ENCODE data around the gene NOMO2. TPM values are rescaled to one million over a fixed set of nuclear protein-coding genes. Genes with fewer than 3 reads are reported as not detected.
A peak's percentile ranks its signal among the peaks of the same experiment; 100 is the strongest.
"Not testable (repeated sequence)": the region's sequence is repeated elsewhere in the genome, so short reads cannot be mapped to it uniquely, and the experiment has no call there.

Gene NOMO2
- total RNA-seq, 1 experiment from 2014 or later, result 144 TPM

DNA sequence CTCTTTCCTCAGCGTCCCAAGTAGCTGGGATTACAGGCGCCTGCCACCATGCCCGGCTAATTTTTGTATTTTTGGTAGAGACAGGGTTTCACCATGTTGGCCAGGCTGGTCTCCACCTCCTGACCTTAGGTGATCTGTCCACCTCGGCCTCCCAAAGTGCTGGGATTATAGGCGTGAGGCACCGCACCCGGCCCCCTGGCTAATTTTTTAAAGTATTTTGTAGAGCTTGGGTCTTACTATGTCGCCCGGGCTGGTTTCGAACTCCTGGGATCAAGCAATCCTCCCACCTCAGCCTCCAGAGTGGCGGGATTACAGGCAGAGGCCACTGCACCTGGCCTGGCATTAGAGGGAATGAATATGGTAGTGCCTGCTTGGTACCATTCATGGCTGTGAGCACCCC is 33.9 kb upstream of the NOMO2 start:
- CTCF ChIA-PET, result not testable (repeated sequence)

DNA sequence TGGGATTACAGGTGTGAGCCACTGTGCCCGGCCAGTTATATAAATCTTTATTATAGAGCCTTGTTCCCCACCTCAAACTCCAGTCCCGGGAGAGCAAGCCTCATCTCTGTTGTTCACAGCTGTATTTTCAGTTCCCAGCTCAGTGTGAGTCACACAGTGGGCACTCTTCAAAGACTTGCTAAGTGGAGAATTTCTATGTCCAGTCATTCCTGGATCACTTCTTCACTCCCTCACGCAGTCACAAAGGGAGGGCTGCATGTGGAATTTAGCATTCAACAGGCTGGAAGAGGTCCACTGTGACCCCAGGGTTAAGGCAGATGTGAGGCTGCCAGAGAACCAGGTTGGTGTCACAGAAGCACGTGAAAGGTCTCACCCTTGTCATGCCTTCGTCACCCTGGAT is 33.0 kb upstream of the NOMO2 start:
- H2AFZ ChIP-seq; POLR2A ChIA-PET (ENCODE audit: unreplicated experiment); H3K79me2 ChIP-seq (ENCODE audit: low read depth); H3K4me2 ChIP-seq; H3F3A ChIP-seq (ENCODE audit: insufficient read depth, low read depth); BruUV-seq (replicated peaks); H3K4me1 ChIP-seq (replicated peaks; ENCODE audit: insufficient read depth); CTCF ChIA-PET; H3K4me3 ChIP-seq; H3K36me3 ChIP-seq (ENCODE audit: low read depth); H3K27me3 ChIP-seq (ENCODE audit: insufficient read depth, low read depth); DNase-seq; intact Hi-C loops (cut with micrococcal nuclease; ENCODE audit: unreplicated experiment); H3K27ac ChIP-seq; H4K20me1 ChIP-seq (ENCODE audit: insufficient read depth); H3K9me2 ChIP-seq (ENCODE audit: insufficient read depth); H3K9me3 ChIP-seq (ENCODE audit: insufficient read depth, low read depth): not testable (repeated sequence)

More for the DNA sequence above, 33.9 kb upstream of the NOMO2 start:
- H2AFZ ChIP-seq; H3F3A ChIP-seq (ENCODE audit: insufficient read depth, low read depth); DNase-seq; H3K79me2 ChIP-seq (ENCODE audit: low read depth); H3K9me3 ChIP-seq (ENCODE audit: insufficient read depth, low read depth); H3K4me2 ChIP-seq; H3K36me3 ChIP-seq (ENCODE audit: low read depth); BruUV-seq (replicated peaks); H3K27ac ChIP-seq; H3K4me3 ChIP-seq; H3K27me3 ChIP-seq (ENCODE audit: insufficient read depth, low read depth); H3K9me2 ChIP-seq (ENCODE audit: insufficient read depth); H4K20me1 ChIP-seq (ENCODE audit: insufficient read depth); H3K4me1 ChIP-seq (replicated peaks; ENCODE audit: insufficient read depth); POLR2A ChIA-PET (ENCODE audit: unreplicated experiment); intact Hi-C loops (cut with micrococcal nuclease; ENCODE audit: unreplicated experiment): not testable (repeated sequence)

DNA sequence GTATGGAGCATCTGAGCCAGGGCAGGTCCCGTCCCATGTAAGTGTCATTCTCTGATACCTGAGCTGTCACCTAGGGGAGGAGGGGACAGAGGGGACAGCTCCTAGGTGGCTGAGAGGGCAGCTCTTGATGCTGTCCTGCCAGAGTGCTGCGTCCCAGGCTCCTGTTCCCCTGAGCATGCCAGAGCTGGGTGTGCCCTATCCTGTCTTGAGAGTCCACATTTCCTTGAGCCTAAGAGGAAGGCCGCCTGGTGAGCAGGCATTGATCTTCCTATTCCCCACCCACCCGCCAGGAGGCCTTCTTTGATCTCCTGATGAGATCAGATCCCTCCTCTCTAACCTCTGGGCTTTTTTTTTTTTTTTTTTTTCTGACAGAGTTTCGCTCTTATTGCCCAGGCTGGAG is 32.0 kb upstream of the NOMO2 start:
- BruUV-seq (replicated peaks); H3K4me3 ChIP-seq; H3K27ac ChIP-seq; H3K9me3 ChIP-seq (ENCODE audit: insufficient read depth, low read depth); intact Hi-C loops (cut with micrococcal nuclease; ENCODE audit: unreplicated experiment); H3K36me3 ChIP-seq (ENCODE audit: low read depth); H3K79me2 ChIP-seq (ENCODE audit: low read depth); H4K20me1 ChIP-seq (ENCODE audit: insufficient read depth); POLR2A ChIA-PET (ENCODE audit: unreplicated experiment); H3F3A ChIP-seq (ENCODE audit: insufficient read depth, low read depth); CTCF ChIA-PET; H2AFZ ChIP-seq; H3K4me1 ChIP-seq (replicated peaks; ENCODE audit: insufficient read depth); H3K27me3 ChIP-seq (ENCODE audit: insufficient read depth, low read depth); H3K9me2 ChIP-seq (ENCODE audit: insufficient read depth); H3K4me2 ChIP-seq: not testable (repeated sequence)
- DNase-seq, result peak; percentile 15 to 54

DNA sequence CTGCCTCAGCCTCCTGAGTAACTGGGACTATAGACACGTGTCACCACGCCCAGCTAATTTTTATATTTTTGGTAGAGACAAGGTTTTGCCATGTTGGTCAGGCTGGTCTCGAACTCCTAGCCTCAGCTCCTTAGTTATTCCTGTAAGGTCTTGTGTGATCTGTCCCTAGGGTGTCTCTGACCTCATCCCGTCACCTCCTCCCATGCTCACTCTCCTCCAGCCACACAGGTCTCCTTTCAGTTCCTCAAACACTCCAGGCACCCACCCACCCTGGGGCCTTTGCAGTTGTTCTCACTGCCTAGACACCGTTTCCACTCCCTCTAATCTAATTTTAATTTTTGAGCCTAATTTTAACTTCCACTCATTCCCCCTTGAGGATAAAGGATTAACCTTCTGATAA is 31.1 kb upstream of the NOMO2 start:
- H3F3A ChIP-seq (ENCODE audit: insufficient read depth, low read depth); H3K9me2 ChIP-seq (ENCODE audit: insufficient read depth); H4K20me1 ChIP-seq (ENCODE audit: insufficient read depth); H3K79me2 ChIP-seq (ENCODE audit: low read depth); H3K9me3 ChIP-seq (ENCODE audit: insufficient read depth, low read depth); POLR2A ChIA-PET (ENCODE audit: unreplicated experiment); DNase-seq; H3K36me3 ChIP-seq (ENCODE audit: low read depth); BruUV-seq (replicated peaks); H3K4me2 ChIP-seq; H2AFZ ChIP-seq; H3K4me1 ChIP-seq (replicated peaks; ENCODE audit: insufficient read depth); H3K27ac ChIP-seq; intact Hi-C loops (cut with micrococcal nuclease; ENCODE audit: unreplicated experiment); CTCF ChIA-PET; H3K4me3 ChIP-seq: not testable (repeated sequence)
- H3K27me3 ChIP-seq (ENCODE audit: insufficient read depth, low read depth), result peaks cover 10% of the 10 kb centered on the region; the same call in 1 of the 2 replicates

DNA sequence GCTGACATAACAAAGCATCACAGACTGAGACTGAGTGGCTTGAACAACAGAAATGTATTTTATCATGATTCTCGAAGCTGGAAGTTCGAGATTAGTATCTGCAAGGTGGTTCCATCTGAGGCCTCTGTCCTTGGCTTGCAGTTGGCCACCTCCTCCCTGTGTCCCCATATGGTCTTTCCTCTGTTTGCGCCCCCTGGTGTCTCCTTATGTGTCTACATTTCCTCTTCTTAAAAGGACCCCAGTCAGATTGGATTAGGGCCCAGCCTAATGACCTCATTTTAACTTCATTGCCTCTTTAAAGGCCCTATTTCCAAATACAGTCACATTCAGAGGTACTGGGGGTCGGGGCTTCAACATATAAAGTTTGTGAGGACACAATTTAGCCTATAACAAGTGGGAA is 30.0 kb upstream of the NOMO2 start:
- TF ChIP-seq CTCF (conservative IDR thresholded peaks at IDR 0.05), result peak; percentile 43; the same call in 1 of the 2 replicates
- H3K36me3 ChIP-seq (ENCODE audit: low read depth); H3K27ac ChIP-seq; H3K9me2 ChIP-seq (ENCODE audit: insufficient read depth); H4K20me1 ChIP-seq (ENCODE audit: insufficient read depth); H3F3A ChIP-seq (ENCODE audit: insufficient read depth, low read depth); H2AFZ ChIP-seq; H3K79me2 ChIP-seq (ENCODE audit: low read depth); BruUV-seq (replicated peaks); intact Hi-C loops (cut with micrococcal nuclease; ENCODE audit: unreplicated experiment); H3K4me3 ChIP-seq; H3K4me1 ChIP-seq (replicated peaks; ENCODE audit: insufficient read depth); H3K4me2 ChIP-seq; CTCF ChIA-PET; POLR2A ChIA-PET (ENCODE audit: unreplicated experiment); H3K9me3 ChIP-seq (ENCODE audit: insufficient read depth, low read depth): not testable (repeated sequence)
- peaks cover 17% of the 10 kb centered on the region; the same call in 1 of the 2 replicates for H3K27me3 ChIP-seq (ENCODE audit: insufficient read depth, low read depth)
- DNase-seq, result peak in 1 of 2 experiments; percentile 19

DNA sequence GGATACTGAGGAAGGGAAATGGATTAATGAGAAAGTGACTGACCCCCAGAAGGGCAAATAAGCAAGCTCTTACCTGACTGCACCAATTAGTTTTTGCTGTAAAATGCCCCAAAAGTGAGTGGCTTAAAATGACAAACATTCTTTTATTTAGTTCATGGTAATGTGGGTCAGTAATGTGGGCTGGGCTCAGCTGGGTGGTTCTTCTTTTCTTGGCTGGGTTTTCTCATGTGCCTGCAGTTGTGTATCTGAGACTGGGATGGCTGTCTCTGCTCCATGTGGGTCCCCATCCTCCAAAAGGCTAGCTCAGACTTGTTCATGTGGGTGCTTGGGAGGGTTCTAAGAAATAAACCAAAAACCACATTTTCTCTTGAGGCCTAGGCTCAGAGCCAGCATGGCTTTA is 29.5 kb upstream of the NOMO2 start:
- intact Hi-C loops (cut with micrococcal nuclease; ENCODE audit: unreplicated experiment); BruUV-seq (replicated peaks); H3K9me3 ChIP-seq (ENCODE audit: insufficient read depth, low read depth); H3K79me2 ChIP-seq (ENCODE audit: low read depth); H3F3A ChIP-seq (ENCODE audit: insufficient read depth, low read depth); H4K20me1 ChIP-seq (ENCODE audit: insufficient read depth); H3K4me3 ChIP-seq; DNase-seq; H3K27ac ChIP-seq; H3K9me2 ChIP-seq (ENCODE audit: insufficient read depth); H2AFZ ChIP-seq; H3K4me1 ChIP-seq (replicated peaks; ENCODE audit: insufficient read depth); POLR2A ChIA-PET (ENCODE audit: unreplicated experiment); CTCF ChIA-PET; H3K36me3 ChIP-seq (ENCODE audit: low read depth); H3K4me2 ChIP-seq: not testable (repeated sequence)
- peaks cover 17% of the 10 kb centered on the region; the same call in 1 of the 2 replicates for H3K27me3 ChIP-seq (ENCODE audit: insufficient read depth, low read depth)

- CTCF ChIA-PET, result not testable (repeated sequence)
These were observed 27.9 kb upstream of the NOMO2 start for GRCh38 chr16:18589806-18590205.

More at GRCh38 chr16:18589806-18590205, 27.9 kb upstream of the NOMO2 start:
- intact Hi-C loops (cut with micrococcal nuclease; ENCODE audit: unreplicated experiment); POLR2A ChIA-PET (ENCODE audit: unreplicated experiment); BruUV-seq (replicated peaks); H3K9me3 ChIP-seq (ENCODE audit: insufficient read depth, low read depth); H2AFZ ChIP-seq; H3K9me2 ChIP-seq (ENCODE audit: insufficient read depth); H3F3A ChIP-seq (ENCODE audit: insufficient read depth, low read depth); H3K4me3 ChIP-seq; H3K4me1 ChIP-seq (replicated peaks; ENCODE audit: insufficient read depth); H3K36me3 ChIP-seq (ENCODE audit: low read depth); H3K79me2 ChIP-seq (ENCODE audit: low read depth); H3K4me2 ChIP-seq; DNase-seq; H4K20me1 ChIP-seq (ENCODE audit: insufficient read depth); H3K27ac ChIP-seq: not testable (repeated sequence)
- peaks cover 12% of the 10 kb centered on the region; the same call in 1 of the 2 replicates for H3K27me3 ChIP-seq (ENCODE audit: insufficient read depth, low read depth)
